ENCODE data around the gene TP53RK.
A peak's percentile ranks its signal among the peaks of the same experiment; 100 is the strongest.

TP53RK gene

DNA sequence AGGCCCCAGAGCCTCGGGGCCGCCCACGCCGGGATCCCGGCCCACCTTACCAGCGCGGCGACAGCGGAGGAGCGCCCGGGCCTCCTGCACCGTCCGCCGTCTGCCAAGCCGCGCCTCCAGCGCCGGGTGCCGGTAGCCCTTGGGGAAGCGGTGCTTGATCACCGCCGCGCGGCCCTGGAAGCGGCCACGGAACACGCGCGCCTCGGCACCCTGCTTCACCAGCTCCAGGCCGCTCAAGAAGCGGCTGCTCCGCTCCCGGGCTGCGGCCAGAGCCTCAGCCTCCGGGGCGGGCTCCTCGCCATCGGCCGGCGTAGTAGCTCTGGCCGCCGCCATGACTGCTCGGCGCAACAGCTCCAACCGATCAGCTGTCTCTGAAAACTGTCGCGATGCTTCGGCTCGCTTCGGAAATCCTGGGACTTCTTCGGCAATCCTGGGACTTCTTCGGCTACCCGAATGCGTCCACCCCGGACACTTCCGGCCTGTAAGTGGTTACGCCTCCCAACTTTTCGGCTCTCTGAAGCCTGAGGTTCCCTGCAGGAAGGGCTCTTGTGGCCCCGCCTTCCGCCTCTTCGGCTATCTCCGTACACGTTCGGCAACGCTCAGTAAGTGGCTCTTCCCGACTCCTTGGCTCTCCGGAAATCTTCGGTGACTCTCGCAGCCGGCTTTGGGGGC lies at the start of gene TP53RK:
Gene TP53RK (minus strand): TSS at position 363 of the 672 bp plus-strand sequence. CDS start 30 bp downstream, at position 333.
- DNase-seq (ENCODE audit: low read depth in 4 of 4, low spot score in 1 of 4), result peak; percentile 90 to 96 (median 92)

GRCh38 chr20:46735436-46735835 lies 46.2 kb upstream of the TP53RK start:
- no peak for DNase-seq (ENCODE audit: low read depth in 4 of 4, low spot score in 1 of 4)

DNA sequence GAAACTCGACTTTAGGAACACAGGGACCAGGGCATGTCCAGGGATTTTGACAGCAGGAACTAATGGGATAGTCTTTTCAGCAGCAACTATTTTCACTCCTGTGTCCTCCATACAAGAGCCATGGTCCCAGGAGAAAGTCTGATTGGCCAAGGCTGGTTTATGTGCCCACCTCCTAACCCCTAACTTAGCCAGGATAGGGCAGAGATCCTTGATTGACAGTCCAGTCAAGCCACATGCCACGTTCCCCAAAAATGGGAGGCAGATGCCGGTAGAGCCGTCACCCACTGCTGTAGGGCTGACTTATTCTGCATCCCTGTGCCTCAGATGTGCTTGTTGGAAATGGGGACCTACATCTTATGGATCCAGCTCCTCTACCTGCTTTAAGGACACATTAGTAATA lies 42.5 kb upstream of the TP53RK start:
- DNase-seq (ENCODE audit: low read depth in 4 of 4, low spot score in 1 of 4), result no peak

- no peak for DNase-seq (ENCODE audit: low read depth in 4 of 4, low spot score in 1 of 4)
Observed at GRCh38 chr20:46725186-46726165, 36.2 kb upstream of the TP53RK start.

- DNase-seq (ENCODE audit: low read depth in 4 of 4, low spot score in 1 of 4), result no peak
Observed at GRCh38 chr20:46724343-46724959, 35.2 kb upstream of the TP53RK start.

GRCh38 chr20:46723039-46723438 lies 33.8 kb upstream of the TP53RK start:
- no peak for DNase-seq (ENCODE audit: low read depth in 4 of 4, low spot score in 1 of 4)

- no peak for DNase-seq (ENCODE audit: low read depth in 4 of 4, low spot score in 1 of 4)
Observed at GRCh38 chr20:46722450-46722849, 33.2 kb upstream of the TP53RK start.

DNA sequence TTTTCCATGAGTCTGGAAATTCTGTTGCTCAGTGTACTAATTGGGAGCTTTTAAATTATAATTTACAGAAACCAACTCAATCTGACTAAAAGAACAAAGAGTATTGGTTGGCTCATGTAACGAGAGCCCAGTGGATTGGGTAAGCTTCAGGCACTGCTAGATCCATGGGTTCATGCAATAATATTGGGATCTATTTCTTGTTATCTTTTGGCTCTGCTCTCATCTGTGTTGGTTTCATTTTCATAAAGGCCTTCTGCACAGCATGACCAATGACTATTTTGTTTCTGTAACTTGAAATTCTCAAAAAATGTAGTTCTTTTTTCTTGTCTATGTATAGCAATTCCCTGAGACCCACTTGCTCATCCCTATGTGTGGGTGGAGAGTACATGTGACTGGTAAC lies 32.2 kb upstream of the TP53RK start:
- no peak for DNase-seq (ENCODE audit: low read depth in 4 of 4, low spot score in 1 of 4)

DNA sequence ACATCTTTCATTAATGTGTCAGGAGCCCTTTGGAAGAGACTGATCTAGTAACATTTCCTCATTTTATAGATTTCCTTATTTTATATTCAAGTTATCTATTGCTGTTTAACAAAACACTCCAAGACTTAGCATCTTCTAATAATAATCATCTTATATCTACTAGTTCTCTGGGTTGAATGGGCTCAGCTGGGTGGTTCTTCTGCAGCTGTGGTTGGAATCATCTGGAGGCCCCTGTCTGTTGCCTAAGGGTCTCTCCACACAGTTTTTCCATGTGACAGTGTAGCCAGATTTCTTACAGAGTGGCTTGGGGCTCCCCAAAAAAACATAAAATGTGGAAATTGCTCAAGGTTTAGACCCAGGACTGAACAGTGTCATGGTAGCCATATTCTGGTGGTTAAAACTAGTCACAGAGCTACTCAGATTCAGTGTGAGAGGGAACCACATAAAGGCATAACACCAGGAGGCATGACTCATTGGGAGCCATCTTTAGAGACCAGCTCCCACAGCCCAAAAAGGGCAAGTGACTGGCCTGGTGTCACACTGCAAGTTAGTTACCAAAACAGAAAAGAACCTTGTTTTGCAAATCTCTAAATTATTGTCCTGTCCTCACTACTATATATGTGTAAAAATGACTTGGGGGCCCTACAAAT lies 31.7 kb upstream of the TP53RK start:
- DNase-seq (ENCODE audit: low read depth in 4 of 4, low spot score in 1 of 4), result no peak

DNA sequence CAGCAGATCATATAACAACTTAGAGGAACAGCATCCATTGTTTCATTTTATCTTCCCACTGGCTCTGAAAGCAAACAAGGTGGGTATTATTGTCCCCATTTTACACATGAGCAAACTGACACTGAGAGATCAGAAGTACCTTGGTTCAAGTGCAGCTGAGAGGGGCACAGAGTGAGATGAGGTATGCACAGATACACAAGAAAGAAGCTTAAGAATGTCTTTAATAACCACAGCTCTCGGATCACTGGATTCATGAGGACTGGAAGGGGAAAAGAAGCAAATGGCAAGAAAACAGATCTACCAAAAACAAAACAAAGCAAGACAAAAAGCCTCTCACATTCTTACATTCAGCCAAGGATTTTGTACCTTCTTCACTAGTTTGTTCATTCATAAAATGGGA lies 30.8 kb upstream of the TP53RK start:
- DNase-seq (ENCODE audit: low read depth in 4 of 4, low spot score in 1 of 4), result no peak

GRCh38 chr20:46717818-46718541 lies 28.7 kb upstream of the TP53RK start:
- no peak for DNase-seq (ENCODE audit: low read depth in 4 of 4, low spot score in 1 of 4)

DNA sequence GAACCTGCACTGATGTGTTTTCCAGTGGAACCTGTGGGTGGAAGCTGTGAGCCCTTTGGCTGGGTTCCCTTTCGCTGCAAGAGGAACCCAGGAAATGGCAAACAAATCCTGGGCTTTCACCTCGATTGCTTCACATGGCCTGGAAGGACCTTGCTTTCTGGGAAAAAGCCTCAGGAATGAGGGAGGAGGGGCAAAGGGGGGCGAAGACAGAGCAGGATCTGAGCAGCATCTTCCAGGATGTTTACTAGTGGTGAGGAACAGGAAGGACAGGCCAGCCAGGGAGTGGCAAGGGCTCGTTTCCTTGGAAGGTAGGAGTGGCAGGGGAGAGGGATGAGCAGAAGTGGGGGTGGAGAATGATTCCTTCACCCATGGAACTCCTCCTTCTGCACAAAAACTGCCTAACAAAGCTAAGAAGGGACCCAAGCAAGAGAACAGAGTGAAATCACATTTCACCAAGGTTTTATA lies 26.1 kb upstream of the TP53RK start:
- DNase-seq (ENCODE audit: low read depth in 4 of 4, low spot score in 1 of 4), result no peak

DNA sequence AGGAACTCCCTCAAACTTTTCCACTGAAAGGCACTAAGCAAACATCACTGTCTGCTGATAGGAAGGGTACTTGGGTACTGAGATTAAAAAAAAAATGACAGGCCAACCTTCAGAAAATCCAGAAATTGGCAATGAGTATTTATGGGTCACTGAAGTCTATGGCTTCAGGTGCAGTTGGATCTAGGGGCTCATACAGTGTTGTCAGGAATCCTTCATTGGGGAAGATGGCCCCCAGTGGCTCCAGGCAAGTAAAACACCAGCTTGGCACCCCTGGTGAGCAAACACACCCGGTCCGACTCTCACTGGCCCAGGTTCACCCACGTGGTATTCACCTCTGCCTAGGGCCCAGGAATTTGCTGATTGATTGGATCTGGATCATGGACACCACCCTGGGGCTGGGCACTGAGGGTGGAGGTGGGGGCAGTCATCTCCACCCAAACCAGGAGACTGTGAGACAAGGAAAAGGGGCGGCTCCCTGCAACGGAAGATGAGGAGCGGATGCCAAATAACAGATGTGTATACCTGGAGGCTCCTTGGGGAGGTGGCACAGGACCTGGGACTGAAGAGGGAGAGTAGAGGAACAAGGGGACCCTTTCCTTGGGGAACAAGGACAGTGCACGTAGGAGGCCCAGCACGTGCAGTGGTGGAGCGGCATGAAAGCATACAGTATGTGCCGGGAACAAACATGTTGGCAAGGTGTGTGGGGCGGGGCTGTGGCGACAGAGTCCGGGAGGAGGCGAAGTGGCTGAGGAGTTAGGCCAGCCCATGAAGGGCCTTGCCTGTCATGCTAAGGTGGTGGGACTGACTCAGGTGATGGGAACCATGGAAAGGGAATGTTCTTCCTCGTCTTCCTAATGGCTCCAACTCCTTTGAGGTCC lies 25.0 kb upstream of the TP53RK start:
- DNase-seq (ENCODE audit: low read depth in 4 of 4, low spot score in 1 of 4), result no peak

DNA sequence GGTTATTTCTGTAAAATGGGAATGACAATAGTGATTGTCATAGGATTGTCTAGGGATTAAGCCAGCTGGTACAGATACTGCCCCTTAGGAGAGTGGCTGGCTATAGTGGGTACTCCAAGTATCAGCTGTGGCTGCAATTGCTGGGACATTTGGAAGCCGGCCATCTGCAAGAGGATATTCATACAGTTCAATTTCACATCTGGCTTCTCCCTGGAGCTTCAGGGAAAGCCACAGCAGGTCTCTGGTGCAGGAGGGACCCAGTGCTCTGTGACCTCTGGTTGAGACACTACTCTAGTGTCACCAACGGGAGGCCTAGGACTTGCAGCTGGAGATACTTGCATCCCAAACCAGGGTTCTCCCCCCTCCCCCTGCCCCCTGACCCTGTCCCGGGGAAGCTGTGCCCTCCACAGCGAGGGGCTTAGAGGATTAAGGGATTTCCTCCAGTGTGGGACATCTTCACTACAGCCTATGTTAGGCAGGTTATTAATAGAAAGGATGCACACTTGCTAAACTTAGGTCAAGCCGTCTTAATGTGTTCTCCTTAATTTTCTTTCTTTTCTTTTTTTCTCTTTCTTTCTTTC lies 22.9 kb upstream of the TP53RK start:
- no peak for DNase-seq (ENCODE audit: low read depth in 4 of 4, low spot score in 1 of 4)

DNA sequence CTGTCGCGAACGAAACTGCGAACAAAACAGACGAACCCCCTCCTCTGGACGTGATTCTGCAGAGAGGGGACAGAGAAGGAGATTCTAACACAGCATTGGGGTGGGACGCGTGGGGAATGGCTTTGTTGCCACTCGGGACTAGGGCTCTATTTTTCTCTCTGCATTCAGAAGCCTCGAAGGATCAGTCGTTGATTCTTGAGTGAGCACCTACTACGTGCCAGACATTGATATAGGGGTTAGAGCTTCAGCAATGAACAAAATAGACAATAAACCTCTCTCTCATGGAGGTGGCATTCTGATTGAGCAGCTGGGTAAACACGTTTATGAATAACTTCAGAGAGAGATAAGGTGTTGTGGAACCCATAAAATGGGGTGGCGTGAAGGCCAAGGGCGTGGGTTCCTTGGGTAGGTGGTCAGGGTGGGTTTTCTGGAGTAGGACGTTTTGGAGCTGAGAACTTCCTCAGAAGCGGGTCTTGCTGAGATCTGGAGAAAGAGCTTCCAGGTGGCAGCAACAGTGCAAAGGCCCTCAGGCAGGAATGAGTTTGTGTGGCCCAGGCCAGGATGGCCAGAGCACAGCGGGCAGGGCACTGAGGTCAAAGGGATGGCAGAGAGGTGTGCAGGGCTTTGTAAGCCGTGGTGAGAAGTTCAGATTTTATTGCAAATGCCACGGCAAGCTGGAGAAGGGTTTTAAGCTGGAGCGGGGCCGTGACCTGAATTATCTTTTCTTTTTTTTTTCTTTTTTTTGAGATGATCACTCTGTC lies 21.1 kb upstream of the TP53RK start:
- no peak for DNase-seq (ENCODE audit: low read depth in 4 of 4, low spot score in 1 of 4)

GRCh38 chr20:46709459-46710152 lies 20.4 kb upstream of the TP53RK start, which contains the start of gene SLC2A10:
SLC2A10 (plus strand) TSS chr20:46709649; CDS start chr20:46709737, 88 bp downstream.
- no peak for DNase-seq (ENCODE audit: low read depth in 4 of 4, low spot score in 1 of 4)

GRCh38 chr20:46709055-46709458 lies 19.8 kb upstream of the TP53RK start:
- DNase-seq (ENCODE audit: low read depth in 4 of 4, low spot score in 1 of 4), result no peak

Data from stimulated activated CD4-positive, alpha-beta T cell treated with anti-CD3 and anti-CD28 coated beads, Interleukin-1b, Interleukin-23, amount 100 ng/mL, for 24 hours (primary cell).